A549 (cell line): ENCODE data around the gene TTC21A. TPM values are rescaled to one million over a fixed set of nuclear protein-coding genes. Genes with fewer than 3 reads are reported as not detected.

Experiments used
- ATAC-seq, 2 experiments: fragments of 200-7000 bp in 1 of 2; fragments of >200 bp in 1 of 2; cut with Nextera tagmentation in 1 of 2; cut with Tn5 transposase in 1 of 2; 3 replicates each; pipeline versions ENCODE4 v1.8.0 to v1.9.1; 2018 to 2020; ENCODE audit warnings: mild to moderate bottlenecking in 1 of 2, moderate library complexity in 1 of 2
- CTCF ChIA-PET: fragments of 300-600 bp; sonication (Branson Sonifier 250); formaldehyde crosslinking; extraction: SDS; loops from one replicate; lab custom pipeline; 2021; ENCODE audit warnings: antibody characterized with exemption, inconsistent platforms; lab: Yijun Ruan, JAX
- POLR2A ChIA-PET: fragments of 350-600 bp; formaldehyde crosslinking; extraction: SDS; loops from one replicate; lab custom pipeline; 2021; ENCODE audit warnings: antibody characterized with exemption, inconsistent platforms; lab: Yijun Ruan, JAX
- DNase-seq, 2 experiments: peaks; one replicate each; pipeline versions ENCODE4 v3.0.0 to v3.0.0-alpha.2; 2011 to 2016; ENCODE audit warnings: low read depth in 1 of 2, low spot score in 1 of 2
- FAIRE-seq: peaks from 2 replicates; lab custom pipeline; 2011; peaks lifted over from hg19 to GRCh38; lab: Jason Lieb, UNC
- H3K27ac ChIP-seq, 2 experiments: fragments of >200 bp; sonication (Bioruptor Twin); formaldehyde crosslinking; 3 replicates each; pipeline ENCODE4 v1.5.1; 2016 to 2017
- H3K4me1 ChIP-seq: fragments of >200 bp; sonication (Bioruptor Twin); formaldehyde crosslinking; 3 replicates; pipeline ENCODE4 v1.6.1; 2016
- H3K4me2 ChIP-seq: fragments of >200 bp; sonication (Bioruptor Twin); formaldehyde crosslinking; 3 replicates; pipeline ENCODE4 v1.6.1; 2016
- H3K4me3 ChIP-seq: fragments of >200 bp; sonication (Bioruptor Twin); formaldehyde crosslinking; 3 replicates; pipeline ENCODE4 v1.5.1; 2016
- H3K9me3 ChIP-seq: fragments of >200 bp; sonication (Bioruptor Twin); formaldehyde crosslinking; 3 replicates; pipeline ENCODE4 v1.6.1; 2016
- CEBPB ChIP-seq, 2 experiments: fragments of >200 bp in 1 of 2; sonication (Bioruptor Twin) in 1 of 2; formaldehyde crosslinking in 1 of 2; IDR thresholded peaks; 2 replicates each; pipeline ENCODE4 v1.6.1; 2012 to 2016
- EHF ChIP-seq: fragments of 250-450 bp; sonication (Bioruptor Pico); IDR thresholded peaks from 2 replicates; pipeline ENCODE4 v1.5.0; 2020; ENCODE audit warnings: mild to moderate bottlenecking
- EP300 ChIP-seq, 2 experiments: fragments of >200 bp; sonication (Bioruptor Twin); formaldehyde crosslinking; IDR thresholded peaks; 2 replicates in 1 of 2; 3 replicates in 1 of 2; pipeline ENCODE4 v1.6.1; 2016 to 2017
- FOSB ChIP-seq: fragments of 250-450 bp; sonication (Bioruptor Pico); IDR thresholded peaks from 2 replicates; pipeline ENCODE4 v1.5.0; 2020; ENCODE audit warnings: mild to moderate bottlenecking, moderate library complexity
- FOSL2 ChIP-seq, 2 experiments: fragments of 450-650 bp in 1 of 2; fragments of >200 bp in 1 of 2; sonication (Bioruptor Twin) in 1 of 2; formaldehyde crosslinking; IDR thresholded peaks; 2 replicates each; pipeline versions ENCODE4 v1.5.0 to v1.6.1; 2016 to 2020; ENCODE audit warnings: mild to moderate bottlenecking in 1 of 2, moderate library complexity in 1 of 2
- FOXS1 ChIP-seq: fragments of 250-450 bp; sonication (Bioruptor Pico); IDR thresholded peaks from 2 replicates; pipeline ENCODE4 v1.5.0; 2020; ENCODE audit warnings: mild to moderate bottlenecking, moderate library complexity
- GATA3 ChIP-seq: IDR thresholded peaks from 2 replicates; pipeline ENCODE4 v1.6.1; 2012; ENCODE audit warnings: borderline replicate concordance
- HDAC2 ChIP-seq: fragments of 200-600 bp; sonication (generic); IDR thresholded peaks from 2 replicates; pipeline ENCODE4 v1.6.1; 2016
- HEYL ChIP-seq: fragments of 250-450 bp; sonication (Bioruptor Pico); IDR thresholded peaks from 2 replicates; pipeline ENCODE4 v1.8.0; 2021; ENCODE audit warnings: mild to moderate bottlenecking, moderate library complexity
- HOXB5 ChIP-seq: fragments of 250-450 bp; sonication (Bioruptor Pico); IDR thresholded peaks from 2 replicates; pipeline ENCODE4 v1.5.0; 2020; ENCODE audit warnings: mild to moderate bottlenecking, moderate library complexity
- JUN ChIP-seq, 2 experiments: fragments of >200 bp; sonication (Bioruptor Twin); formaldehyde crosslinking; IDR thresholded peaks; 2 replicates in 1 of 2; 3 replicates in 1 of 2; pipeline ENCODE4 v1.6.1; 2016 to 2017
- JUNB ChIP-seq: fragments of >200 bp; sonication (Bioruptor Twin); formaldehyde crosslinking; IDR thresholded peaks from 2 replicates; pipeline ENCODE4 v1.6.1; 2016
- MAFK ChIP-seq: fragments of 450-650 bp; IDR thresholded peaks from 2 replicates; pipeline ENCODE4 v1.6.1; 2014; ENCODE audit not compliant: partially characterized antibody
- MAZ ChIP-seq: fragments of 150-350 bp; IDR thresholded peaks from 2 replicates; pipeline ENCODE4 v1.6.1; 2014; ENCODE audit warnings: antibody characterized with exemption, low read depth, low read length, borderline replicate concordance
- MYC ChIP-seq: IDR thresholded peaks from 2 replicates; pipeline ENCODE4 v1.6.1; 2012; ENCODE audit warnings: mild to moderate bottlenecking, inconsistent platforms, low read length, improper control_type of control experiment, borderline replicate concordance
- NPAS2 ChIP-seq: fragments of 250-450 bp; sonication (Bioruptor Pico); IDR thresholded peaks from 2 replicates; pipeline ENCODE4 v1.8.0; 2022; ENCODE audit warnings: mild to moderate bottlenecking, moderate library complexity, borderline replicate concordance
- RAD21 ChIP-seq, 2 experiments: fragments of >200 bp in 1 of 2; sonication (Bioruptor Twin) in 1 of 2; formaldehyde crosslinking in 1 of 2; IDR thresholded peaks in 1 of 2; conservative IDR thresholded peaks in 1 of 2; 2 replicates in 1 of 2; 3 replicates in 1 of 2; pipeline ENCODE4 v1.6.1; 2012 to 2018; ENCODE audit warnings: inconsistent platforms in 1 of 2
- RARB ChIP-seq: fragments of 250-450 bp; sonication (Bioruptor Pico); IDR thresholded peaks from 2 replicates; pipeline ENCODE4 v1.8.0; 2021; ENCODE audit warnings: mild to moderate bottlenecking, moderate library complexity
- ZNF302 ChIP-seq: fragments of 250-450 bp; sonication (Bioruptor Pico); IDR thresholded peaks from 2 replicates; pipeline ENCODE4 v1.9.0; 2021; ENCODE audit warnings: inconsistent platforms, mild to moderate bottlenecking, moderate library complexity
- WGBS: methylation state at CpG from one replicate; pipeline ENCODE4 v1.1.6; 2017; ENCODE audit errors: missing lambda C conversion rate; 5-methylcytosine and 5-hydroxymethylcytosine counted together
- polyA plus RNA-seq, 4 experiments: library from polyadenylated mRNA; depleted of rRNA in 3 of 4; stranded (reverse); fragments of >200 nt; fragmentation: RNase III in 1 of 4; extraction: RNeasy Plus Mini Kit Qiagen cat#74134 plus additional on column Dnase treatment in 1 of 4; gene quantifications; 2 replicates in 3 of 4; 3 replicates in 1 of 4; pipeline ENCODE4 v1.2.3, GENCODE V29; 2011 to 2017
- TF ChIP-seq, protein P1 (sequence below): fragments of 150-350 bp; IDR thresholded peaks from 2 replicates; pipeline ENCODE4 v1.6.1; 2014; ENCODE audit warnings: low read depth, mild to moderate bottlenecking, low read length
- TF ChIP-seq, protein P2 (sequence below): fragments of >200 bp; sonication (Bioruptor Twin); formaldehyde crosslinking; IDR thresholded peaks from 3 replicates; pipeline ENCODE4 v1.6.1; 2016
- TF ChIP-seq, protein P3 (sequence below): IDR thresholded peaks from 2 replicates; pipeline ENCODE4 v1.6.1; 2012; ENCODE audit warnings: low read depth, borderline replicate concordance
- TF ChIP-seq, protein P4 (sequence below): fragments of >200 bp; sonication (Bioruptor Twin); formaldehyde crosslinking; IDR thresholded peaks from 2 replicates; pipeline ENCODE4 v1.6.1; 2016
- TF ChIP-seq, protein P5 (sequence below): fragments of 250-450 bp; sonication (Bioruptor Pico); IDR thresholded peaks from 2 replicates; pipeline ENCODE4 v1.5.0; 2020; ENCODE audit warnings: low read depth, mild to moderate bottlenecking, moderate library complexity
- TF ChIP-seq, protein P6 (sequence below): IDR thresholded peaks from 2 replicates; pipeline ENCODE4 v1.6.1; 2012
- TF ChIP-seq, protein P7 (sequence below): fragments of 450-650 bp; IDR thresholded peaks from 2 replicates; pipeline ENCODE4 v1.6.1; 2014; ENCODE audit warnings: antibody characterized with exemption

TTC21A gene
- polyA plus RNA-seq, 2 of the 4 experiments (the other 2 are of a cell fraction), result 1.1 to 1.4 TPM

DNA sequence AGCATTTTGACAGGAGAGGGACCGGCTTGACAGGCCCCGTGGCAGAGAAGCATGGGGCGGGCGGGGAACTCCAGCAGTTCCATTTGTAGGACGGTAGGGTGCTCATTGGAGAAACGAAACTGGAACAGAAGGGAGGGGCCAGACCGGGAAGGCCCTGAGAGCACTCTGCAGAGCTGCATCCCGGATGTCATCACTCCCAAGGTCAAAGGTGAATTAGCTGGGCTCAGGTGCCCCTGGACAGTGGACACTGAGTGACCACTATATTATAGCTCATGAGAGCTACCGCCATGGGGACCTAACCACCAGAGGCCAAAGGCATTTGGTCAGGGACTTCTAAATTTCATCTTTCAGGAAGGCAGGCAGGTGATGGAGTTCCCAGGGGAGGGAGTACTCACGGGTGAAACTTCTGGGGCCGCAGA lies 38.6 kb downstream of the TTC21A start:
- no peak for DNase-seq
- H3K4me3 ChIP-seq, result no peak overlapping the region
- H3K4me1 ChIP-seq, result peaks cover 72% of the 10 kb centered on the region
- POLR2A ChIA-PET, result interaction anchor here (0.9 to 1.4 kb wide), 2 partner anchors 32 to 38 kb away, joined by 3 to 4 read pairs; partner anchors contain the start of genes GORASP1 and TTC21A
- ATAC-seq, result no peak
- peak overlapping the region; percentile 94 to 96; a peak in 5 of 6 replicates for H3K27ac ChIP-seq
- 70% methylated on average over 11 of the region's 11 CpGs for WGBS
- FAIRE-seq, result no peak
- CTCF ChIA-PET, result interaction anchor here (1.3 to 2.5 kb wide), 5 partner anchors 32 to 142 kb away, joined by 3 to 8 read pairs (median 6); partner anchors contain the start of genes GORASP1 and TTC21A
- H3K4me2 ChIP-seq, result peak overlapping the region; percentile 99
- no peak for TF ChIP-seq FOSB (CRISPR knock-in tag)
- TF ChIP-seq, protein P1, sequence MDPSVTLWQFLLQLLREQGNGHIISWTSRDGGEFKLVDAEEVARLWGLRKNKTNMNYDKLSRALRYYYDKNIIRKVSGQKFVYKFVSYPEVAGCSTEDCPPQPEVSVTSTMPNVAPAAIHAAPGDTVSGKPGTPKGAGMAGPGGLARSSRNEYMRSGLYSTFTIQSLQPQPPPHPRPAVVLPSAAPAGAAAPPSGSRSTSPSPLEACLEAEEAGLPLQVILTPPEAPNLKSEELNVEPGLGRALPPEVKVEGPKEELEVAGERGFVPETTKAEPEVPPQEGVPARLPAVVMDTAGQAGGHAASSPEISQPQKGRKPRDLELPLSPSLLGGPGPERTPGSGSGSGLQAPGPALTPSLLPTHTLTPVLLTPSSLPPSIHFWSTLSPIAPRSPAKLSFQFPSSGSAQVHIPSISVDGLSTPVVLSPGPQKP, result no peak
- TF ChIP-seq NPAS2 (CRISPR knock-in tag), result no peak
- no peaks in the 10 kb centered on the region for H3K9me3 ChIP-seq

DNA sequence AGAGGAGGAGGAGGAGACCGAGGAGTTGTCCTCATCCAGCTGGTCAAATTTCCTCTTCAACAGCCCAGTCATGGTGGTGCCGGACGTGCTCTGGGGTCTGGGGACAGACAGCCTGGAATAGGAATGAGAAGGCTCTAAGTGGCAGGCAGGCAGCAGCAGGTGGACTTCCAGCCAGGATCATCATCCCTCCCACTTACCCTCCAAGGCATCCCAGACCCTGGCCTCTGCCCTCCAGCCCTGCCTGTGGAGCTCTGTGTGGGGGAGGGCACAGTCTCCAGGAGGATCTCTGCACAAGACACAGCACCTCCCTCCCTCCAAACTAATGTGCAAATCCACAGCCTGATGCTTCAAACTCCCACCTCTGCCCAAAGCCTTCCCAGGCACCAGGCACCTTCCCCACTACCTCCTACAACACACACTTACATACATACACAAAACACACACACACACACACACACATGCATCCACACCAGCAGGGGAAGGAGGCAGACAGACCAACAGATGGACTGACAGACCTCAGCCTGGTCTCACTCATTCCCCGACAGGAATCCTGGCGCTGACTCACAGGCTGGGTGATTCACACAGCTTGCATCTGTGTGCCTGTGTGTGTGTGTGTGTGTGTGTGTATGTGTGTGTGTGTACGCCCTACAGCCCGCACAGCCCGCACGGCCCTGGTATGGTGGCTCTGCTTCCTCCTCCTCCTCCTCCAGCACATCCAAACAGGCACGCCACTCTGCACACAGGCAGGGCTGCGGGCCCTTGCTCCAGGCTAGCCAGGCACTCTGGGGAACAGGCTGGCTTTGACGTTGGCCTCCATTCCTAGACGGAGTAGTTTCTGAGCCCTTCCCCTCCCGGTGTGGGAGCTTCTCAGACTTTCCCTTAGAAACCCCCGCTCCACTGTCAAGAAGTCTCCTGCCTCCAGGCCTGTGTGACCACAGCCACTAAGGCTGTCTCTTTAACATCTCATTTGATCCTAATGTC lies 39.4 kb downstream of the TTC21A start:
- Histone ChIP-seq H3K9me3 (no peaks in the 10 kb centered on the region), H3K4me2 (peak overlapping the region; percentile 99), H3K4me1 (peaks cover 71% of the 10 kb centered on the region), H3K27ac (peak overlapping the region; percentile 94 to 96), H3K4me3 (peak overlapping the region; percentile 18; the same call in 2 of the 3 replicates)
- no peak for FAIRE-seq
- ATAC-seq, result peak; percentile 57 to 67
- WGBS, result 23% methylated on average over 13 of the region's 15 CpGs
- CTCF ChIA-PET, result interaction anchor here (0.8 to 2.5 kb wide), 6 partner anchors 31 to 145 kb away, joined by 3 to 8 read pairs (median 6); partner anchors contain the start of genes GORASP1 and TTC21A
- peak; percentile 71 to 91 for DNase-seq
- POLR2A ChIA-PET, result interaction anchor here (0.9 to 1.4 kb wide), 4 partner anchors 21 to 39 kb away, joined by 3 to 4 read pairs (median 3); partner anchors contain the start of genes GORASP1 and TTC21A
- TF ChIP-seq, protein P2, sequence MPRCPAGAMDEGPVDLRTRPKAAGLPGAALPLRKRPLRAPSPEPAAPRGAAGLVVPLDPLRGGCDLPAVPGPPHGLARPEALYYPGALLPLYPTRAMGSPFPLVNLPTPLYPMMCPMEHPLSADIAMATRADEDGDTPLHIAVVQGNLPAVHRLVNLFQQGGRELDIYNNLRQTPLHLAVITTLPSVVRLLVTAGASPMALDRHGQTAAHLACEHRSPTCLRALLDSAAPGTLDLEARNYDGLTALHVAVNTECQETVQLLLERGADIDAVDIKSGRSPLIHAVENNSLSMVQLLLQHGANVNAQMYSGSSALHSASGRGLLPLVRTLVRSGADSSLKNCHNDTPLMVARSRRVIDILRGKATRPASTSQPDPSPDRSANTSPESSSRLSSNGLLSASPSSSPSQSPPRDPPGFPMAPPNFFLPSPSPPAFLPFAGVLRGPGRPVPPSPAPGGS, result peak; percentile 49; the same call in 1 of the 3 replicates
- TF ChIP-seq, protein P3, sequence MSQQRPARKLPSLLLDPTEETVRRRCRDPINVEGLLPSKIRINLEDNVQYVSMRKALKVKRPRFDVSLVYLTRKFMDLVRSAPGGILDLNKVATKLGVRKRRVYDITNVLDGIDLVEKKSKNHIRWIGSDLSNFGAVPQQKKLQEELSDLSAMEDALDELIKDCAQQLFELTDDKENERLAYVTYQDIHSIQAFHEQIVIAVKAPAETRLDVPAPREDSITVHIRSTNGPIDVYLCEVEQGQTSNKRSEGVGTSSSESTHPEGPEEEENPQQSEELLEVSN, result no peak
- TF ChIP-seq HOXB5 (CRISPR knock-in tag) (no peak), RARB (CRISPR knock-in tag) (0 out of 2 replicates have a peak, but pooled peaks have one; percentile 43), JUN (IDR thresholded peaks at IDR 0.05) (peak in 1 of 2 experiments; percentile 77; a peak in 3 of 5 replicates), CEBPB (IDR thresholded peaks at IDR 0.05) (peak in 1 of 2 experiments; percentile 13; a peak in 1 of 4 replicates), MAZ (no peak), JUNB (peak; percentile 90), EHF (CRISPR knock-in tag) (no peak), MYC (no peak), EP300 (IDR thresholded peaks at IDR 0.05) (peak in 1 of 2 experiments; percentile 47; a peak in 1 of 5 replicates), HEYL (CRISPR knock-in tag) (no peak), FOXS1 (CRISPR knock-in tag) (no peak), FOSL2 (IDR thresholded peaks at IDR 0.05) (peak; percentile 98), FOSL2 (CRISPR knock-in tag; IDR thresholded peaks at IDR 0.05) (peak; percentile 99), HDAC2 (no peak), ZNF302 (CRISPR knock-in tag) (no peak), FOSB (CRISPR knock-in tag) (no peak), RAD21 (conservative IDR thresholded peaks at IDR 0.05 in 1 of 2, IDR thresholded peaks at IDR 0.05 in 1 of 2) (peak in 1 of 2 experiments; percentile 42; a peak in 1 of 5 replicates), GATA3 (peak; percentile 93), MAFK (no peak)
- TF ChIP-seq, protein P4, sequence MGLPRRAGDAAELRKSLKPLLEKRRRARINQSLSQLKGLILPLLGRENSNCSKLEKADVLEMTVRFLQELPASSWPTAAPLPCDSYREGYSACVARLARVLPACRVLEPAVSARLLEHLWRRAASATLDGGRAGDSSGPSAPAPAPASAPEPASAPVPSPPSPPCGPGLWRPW, result no peak
- TF ChIP-seq, protein P1, result no peak
- TF ChIP-seq, protein P5, sequence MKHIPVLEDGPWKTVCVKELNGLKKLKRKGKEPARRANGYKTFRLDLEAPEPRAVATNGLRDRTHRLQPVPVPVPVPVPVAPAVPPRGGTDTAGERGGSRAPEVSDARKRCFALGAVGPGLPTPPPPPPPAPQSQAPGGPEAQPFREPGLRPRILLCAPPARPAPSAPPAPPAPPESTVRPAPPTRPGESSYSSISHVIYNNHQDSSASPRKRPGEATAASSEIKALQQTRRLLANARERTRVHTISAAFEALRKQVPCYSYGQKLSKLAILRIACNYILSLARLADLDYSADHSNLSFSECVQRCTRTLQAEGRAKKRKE (CRISPR knock-in tag), result peak; percentile 51; the same call in 1 of the 2 replicates
- TF ChIP-seq, protein P6, sequence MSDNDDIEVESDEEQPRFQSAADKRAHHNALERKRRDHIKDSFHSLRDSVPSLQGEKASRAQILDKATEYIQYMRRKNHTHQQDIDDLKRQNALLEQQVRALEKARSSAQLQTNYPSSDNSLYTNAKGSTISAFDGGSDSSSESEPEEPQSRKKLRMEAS, result peak; percentile 87
- TF ChIP-seq, protein P7, sequence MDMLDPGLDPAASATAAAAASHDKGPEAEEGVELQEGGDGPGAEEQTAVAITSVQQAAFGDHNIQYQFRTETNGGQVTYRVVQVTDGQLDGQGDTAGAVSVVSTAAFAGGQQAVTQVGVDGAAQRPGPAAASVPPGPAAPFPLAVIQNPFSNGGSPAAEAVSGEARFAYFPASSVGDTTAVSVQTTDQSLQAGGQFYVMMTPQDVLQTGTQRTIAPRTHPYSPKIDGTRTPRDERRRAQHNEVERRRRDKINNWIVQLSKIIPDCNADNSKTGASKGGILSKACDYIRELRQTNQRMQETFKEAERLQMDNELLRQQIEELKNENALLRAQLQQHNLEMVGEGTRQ, result no peak
